HL-60 (cell line): ENCODE data around the gene CARD18.

ENCODE experiments used
- GABPA ChIP-seq: IDR thresholded peaks from 2 replicates; pipeline ENCODE4 v1.6.1; 2012; ENCODE audit warnings: low read depth
- POLR2AphosphoS5 ChIP-seq: IDR thresholded peaks from 2 replicates; pipeline ENCODE4 v1.6.1; 2012; ENCODE audit warnings: low read depth
- TF ChIP-seq, protein P1 (sequence below): IDR thresholded peaks from 2 replicates; pipeline ENCODE4 v1.6.1; 2012; ENCODE audit warnings: low read depth; ENCODE audit not compliant: insufficient replicate concordance
- TF ChIP-seq, protein P2 (sequence below): IDR thresholded peaks from one replicate; pipeline ENCODE4 v1.5.1; 2011; ENCODE audit warnings: low read length, control low read depth, inconsistent platforms; ENCODE audit not compliant: insufficient read depth

DNA sequence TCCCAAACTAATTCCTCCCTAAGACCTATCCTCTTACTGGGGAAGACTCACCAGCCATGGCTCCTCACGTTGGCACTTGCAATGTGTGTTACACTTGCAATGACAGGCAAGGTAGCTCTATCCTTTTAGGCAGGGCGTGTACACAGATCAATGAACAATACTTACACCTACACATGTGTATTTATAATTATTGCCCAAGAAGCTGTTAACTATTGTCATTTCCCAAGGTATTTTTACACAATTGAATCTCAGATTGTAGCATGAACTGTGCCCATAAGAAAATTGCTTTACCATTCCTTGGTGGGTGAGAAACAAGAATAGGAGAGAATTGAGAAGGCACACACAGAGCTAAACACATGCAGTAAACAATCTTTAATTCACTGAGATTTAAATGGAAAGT lies at the start of gene CARD18:
- TF ChIP-seq, protein P1, sequence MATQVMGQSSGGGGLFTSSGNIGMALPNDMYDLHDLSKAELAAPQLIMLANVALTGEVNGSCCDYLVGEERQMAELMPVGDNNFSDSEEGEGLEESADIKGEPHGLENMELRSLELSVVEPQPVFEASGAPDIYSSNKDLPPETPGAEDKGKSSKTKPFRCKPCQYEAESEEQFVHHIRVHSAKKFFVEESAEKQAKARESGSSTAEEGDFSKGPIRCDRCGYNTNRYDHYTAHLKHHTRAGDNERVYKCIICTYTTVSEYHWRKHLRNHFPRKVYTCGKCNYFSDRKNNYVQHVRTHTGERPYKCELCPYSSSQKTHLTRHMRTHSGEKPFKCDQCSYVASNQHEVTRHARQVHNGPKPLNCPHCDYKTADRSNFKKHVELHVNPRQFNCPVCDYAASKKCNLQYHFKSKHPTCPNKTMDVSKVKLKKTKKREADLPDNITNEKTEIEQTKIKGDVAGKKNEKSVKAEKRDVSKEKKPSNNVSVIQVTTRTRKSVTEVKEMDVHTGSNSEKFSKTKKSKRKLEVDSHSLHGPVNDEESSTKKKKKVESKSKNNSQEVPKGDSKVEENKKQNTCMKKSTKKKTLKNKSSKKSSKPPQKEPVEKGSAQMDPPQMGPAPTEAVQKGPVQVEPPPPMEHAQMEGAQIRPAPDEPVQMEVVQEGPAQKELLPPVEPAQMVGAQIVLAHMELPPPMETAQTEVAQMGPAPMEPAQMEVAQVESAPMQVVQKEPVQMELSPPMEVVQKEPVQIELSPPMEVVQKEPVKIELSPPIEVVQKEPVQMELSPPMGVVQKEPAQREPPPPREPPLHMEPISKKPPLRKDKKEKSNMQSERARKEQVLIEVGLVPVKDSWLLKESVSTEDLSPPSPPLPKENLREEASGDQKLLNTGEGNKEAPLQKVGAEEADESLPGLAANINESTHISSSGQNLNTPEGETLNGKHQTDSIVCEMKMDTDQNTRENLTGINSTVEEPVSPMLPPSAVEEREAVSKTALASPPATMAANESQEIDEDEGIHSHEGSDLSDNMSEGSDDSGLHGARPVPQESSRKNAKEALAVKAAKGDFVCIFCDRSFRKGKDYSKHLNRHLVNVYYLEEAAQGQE: no peak
- TF ChIP-seq, protein P2, sequence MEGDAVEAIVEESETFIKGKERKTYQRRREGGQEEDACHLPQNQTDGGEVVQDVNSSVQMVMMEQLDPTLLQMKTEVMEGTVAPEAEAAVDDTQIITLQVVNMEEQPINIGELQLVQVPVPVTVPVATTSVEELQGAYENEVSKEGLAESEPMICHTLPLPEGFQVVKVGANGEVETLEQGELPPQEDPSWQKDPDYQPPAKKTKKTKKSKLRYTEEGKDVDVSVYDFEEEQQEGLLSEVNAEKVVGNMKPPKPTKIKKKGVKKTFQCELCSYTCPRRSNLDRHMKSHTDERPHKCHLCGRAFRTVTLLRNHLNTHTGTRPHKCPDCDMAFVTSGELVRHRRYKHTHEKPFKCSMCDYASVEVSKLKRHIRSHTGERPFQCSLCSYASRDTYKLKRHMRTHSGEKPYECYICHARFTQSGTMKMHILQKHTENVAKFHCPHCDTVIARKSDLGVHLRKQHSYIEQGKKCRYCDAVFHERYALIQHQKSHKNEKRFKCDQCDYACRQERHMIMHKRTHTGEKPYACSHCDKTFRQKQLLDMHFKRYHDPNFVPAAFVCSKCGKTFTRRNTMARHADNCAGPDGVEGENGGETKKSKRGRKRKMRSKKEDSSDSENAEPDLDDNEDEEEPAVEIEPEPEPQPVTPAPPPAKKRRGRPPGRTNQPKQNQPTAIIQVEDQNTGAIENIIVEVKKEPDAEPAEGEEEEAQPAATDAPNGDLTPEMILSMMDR: no peak
- TF ChIP-seq POLR2AphosphoS5 (no peak), GABPA (no peak)
